GM12864 (cell line): ENCODE measurements around the gene TRAPPC3.
A peak's percentile ranks its signal among the peaks of the same experiment; 100 is the strongest.
"Not testable (repeated sequence)": the region's sequence is repeated elsewhere in the genome, so short reads cannot be mapped to it uniquely, and the experiment has no call there.

ENCODE experiments used
- DNase-seq: peaks from one replicate; pipeline ENCODE4 v3.0.0-alpha.2; 2011; ENCODE audit warnings: low read depth
- H3K4me3 ChIP-seq: 2 replicates; pipeline ENCODE4 v1.5.1; 2011; ENCODE audit warnings: mild to moderate bottlenecking, low read depth, low read length, control low read depth
- CTCF ChIP-seq: IDR thresholded peaks from 2 replicates; pipeline ENCODE4 v1.5.1; 2011; ENCODE audit warnings: low read depth, mild to moderate bottlenecking, moderate library complexity, low read length, control low read depth, inconsistent platforms; ENCODE audit errors: missing control alignments

The TRAPPC3 gene

DNA sequence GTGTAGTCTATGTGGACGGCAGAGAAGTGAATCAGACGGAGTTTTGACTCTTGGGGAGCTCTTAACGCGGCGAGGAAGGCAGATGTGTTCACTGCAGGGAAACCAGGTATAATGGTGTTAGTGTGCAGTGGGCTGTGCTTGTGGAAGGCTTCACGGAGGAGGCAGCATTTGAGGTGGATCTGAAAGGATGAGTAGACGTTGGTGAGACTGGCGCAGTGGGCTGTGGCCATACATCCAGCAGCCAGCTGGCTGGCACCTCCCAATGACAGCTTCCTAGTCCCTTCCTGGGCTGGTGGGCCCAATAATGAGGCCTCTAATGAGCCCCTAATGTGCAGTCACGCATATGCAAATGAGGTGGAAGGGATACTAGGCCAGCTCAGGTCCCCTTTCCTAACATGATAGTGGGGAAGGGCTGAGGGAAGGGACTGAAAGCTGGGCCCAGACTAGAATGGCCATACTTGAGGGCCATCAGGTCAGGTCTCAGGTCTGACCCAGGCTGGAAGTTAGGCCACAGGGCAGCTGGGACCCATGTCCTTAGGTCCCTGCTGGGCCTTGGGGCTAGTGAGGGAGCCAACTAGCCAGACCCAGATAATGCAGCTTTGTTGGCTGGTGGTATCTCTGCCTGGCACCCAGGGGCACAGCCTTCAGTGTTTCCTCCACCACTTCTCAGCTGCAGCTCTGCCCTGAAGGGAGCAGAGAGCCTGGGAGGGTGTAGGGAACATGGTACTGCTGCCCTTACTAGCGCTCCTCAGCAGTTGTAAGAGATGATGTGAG, 10.5 kb upstream of the TRAPPC3 start:
- peak overlapping the region; percentile 64 for H3K4me3 ChIP-seq
- TF ChIP-seq CTCF: no peak
- DNase-seq: no peak

GRCh38 chr1:36158827-36159252, 9.6 kb upstream of the TRAPPC3 start:
- not testable (repeated sequence) for DNase-seq, H3K4me3 ChIP-seq

DNA sequence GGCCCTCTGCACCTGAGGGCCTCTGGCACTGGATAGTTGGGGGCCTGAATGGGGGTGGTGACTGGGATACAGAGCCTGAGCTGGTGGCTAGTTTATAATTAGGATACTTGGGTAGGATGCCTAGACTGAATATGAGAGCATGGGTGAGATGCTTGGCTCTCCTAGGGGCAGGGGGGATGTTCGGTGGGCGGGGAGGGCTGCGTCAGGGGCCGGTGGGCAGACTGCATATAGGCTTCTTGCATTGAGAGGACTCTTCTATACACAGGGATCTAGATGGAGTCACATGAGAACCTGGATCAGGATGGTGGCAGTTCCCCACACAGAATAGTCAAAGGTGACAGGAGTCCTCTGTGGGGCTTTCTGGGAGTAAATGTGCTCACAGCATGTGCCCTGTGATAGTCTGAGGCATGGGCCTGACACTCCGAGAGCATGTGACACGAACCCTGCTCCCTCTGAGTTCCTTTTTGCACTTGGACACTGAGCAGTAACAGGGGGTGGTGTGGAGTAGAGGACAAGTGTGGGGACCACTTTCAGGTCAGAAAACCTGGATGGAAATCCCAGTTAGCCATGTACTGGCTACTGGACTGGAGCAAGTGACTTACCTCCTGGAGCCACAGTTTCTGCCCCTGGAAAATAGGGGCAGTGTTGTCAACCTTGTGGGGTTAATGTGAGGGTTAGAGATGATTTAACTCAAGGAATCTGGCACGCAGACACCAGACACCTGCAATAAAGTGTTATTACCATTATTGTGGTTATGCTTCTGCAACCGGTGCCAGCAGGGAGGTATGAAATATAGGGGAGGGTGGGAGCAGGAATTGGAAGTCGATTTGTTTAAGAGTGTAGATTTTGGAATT, 8.9 kb upstream of the TRAPPC3 start:
- no peak for DNase-seq
- TF ChIP-seq CTCF: no peak
- H3K4me3 ChIP-seq: peak overlapping the region; percentile 81

GRCh38 chr1:36157115-36157903, 8.0 kb upstream of the TRAPPC3 start:
- TF ChIP-seq CTCF: no peak
- DNase-seq: no peak
- peak overlapping the region; percentile 81 for H3K4me3 ChIP-seq

GRCh38 chr1:36156329-36157114, 7.2 kb upstream of the TRAPPC3 start:
- no peak for TF ChIP-seq CTCF
- DNase-seq: no peak
- peak overlapping the region; percentile 81 for H3K4me3 ChIP-seq

GRCh38 chr1:36155408-36156328, 6.4 kb upstream of the TRAPPC3 start, which contains the start of gene MAP7D1:
Gene MAP7D1 (plus strand): TSS chr1:36156160. CDS start chr1:36156418, 258 bp downstream.
- no peak for TF ChIP-seq CTCF
- H3K4me3 ChIP-seq: peak within 1 kb of the TSS; percentile 81
- no peak for DNase-seq
